Activated CD4-positive, alpha-beta T cell treated with anti-CD3 and anti-CD28 coated beads, Interleukin-2, amount 50 U/mL, for 4 hours (primary cell): ENCODE data around the gene GPC6.

Source experiments
- DNase-seq, 2 experiments: peaks; one replicate each; pipeline ENCODE4 v3.0.0-alpha.2; 2020

The GPC6 gene

GRCh38 chr13:94232956-94233355 is 1006.3 kb downstream of the GPC6 start:
- no peak for DNase-seq

DNA sequence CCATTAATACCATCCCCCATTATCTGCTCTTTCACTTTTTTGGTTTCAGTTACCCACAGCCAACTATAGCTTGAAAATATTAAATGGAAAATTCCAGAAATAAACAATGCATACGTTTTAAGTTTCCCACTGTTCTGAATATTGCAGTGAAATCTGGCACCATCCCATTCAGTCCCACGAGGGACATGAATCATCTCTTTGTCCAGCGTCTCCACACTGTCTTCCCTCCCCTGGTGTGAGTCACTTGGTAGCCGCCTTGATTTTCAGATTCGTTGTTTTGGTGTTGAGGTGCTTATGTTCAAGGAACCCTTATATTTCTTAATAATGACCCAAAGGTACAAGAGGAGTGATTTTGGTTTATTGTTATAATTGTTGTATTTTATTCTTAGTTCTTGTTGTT is 1006.8 kb downstream of the GPC6 start:
- DNase-seq = no peak

- no peak for DNase-seq
Measured at GRCh38 chr13:94233837-94234236, 1007.2 kb downstream of the GPC6 start.

DNA sequence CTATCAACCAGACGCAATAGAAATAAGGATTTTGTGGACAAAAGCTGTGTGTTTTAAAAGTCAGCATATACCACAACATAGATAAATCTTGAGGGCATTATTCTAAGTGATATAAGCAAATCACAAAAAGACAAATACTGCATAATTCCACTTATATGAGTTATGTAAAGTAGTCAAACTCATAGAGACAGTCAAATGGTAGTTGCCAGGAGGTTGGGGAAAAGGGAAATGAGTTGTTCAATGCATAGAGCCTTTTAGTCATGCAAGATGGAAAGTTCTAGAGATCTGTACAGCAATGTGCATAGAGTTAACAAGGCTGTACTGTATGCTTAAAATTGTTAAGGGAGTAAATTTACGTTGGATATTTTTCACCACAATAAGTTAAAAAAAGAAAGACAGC is 1008.1 kb downstream of the GPC6 start:
- DNase-seq = no peak

- no peak for DNase-seq
Measured at GRCh38 chr13:94236132-94236531, 1009.5 kb downstream of the GPC6 start.

- no peak for DNase-seq
Measured at GRCh38 chr13:94236872-94237271, 1010.3 kb downstream of the GPC6 start.

GRCh38 chr13:94239135-94239534 is 1012.5 kb downstream of the GPC6 start:
- peak in 1 of 2 experiments; percentile 0 for DNase-seq

DNA sequence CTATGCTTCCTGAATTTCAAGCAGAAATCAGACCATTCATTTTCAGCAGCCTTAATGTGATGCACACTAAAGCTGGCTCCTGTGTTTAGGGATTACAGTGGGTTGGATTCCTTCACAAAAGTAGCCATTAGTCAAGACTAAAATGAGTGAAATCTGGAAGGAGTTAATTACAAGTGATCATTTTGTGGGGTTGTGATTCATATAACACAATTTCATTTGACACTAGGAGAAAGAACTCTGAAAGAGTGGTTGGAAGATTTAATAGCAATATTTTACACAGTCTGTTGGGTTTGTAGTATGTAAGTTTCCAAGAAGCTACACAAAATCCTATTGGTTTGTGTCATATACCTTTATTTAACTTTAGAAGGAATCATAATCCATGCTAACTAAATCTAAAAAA is 1015.9 kb downstream of the GPC6 start:
- no peak for DNase-seq

- no peak for DNase-seq
Measured at GRCh38 chr13:94243551-94243950, 1016.9 kb downstream of the GPC6 start.

DNA sequence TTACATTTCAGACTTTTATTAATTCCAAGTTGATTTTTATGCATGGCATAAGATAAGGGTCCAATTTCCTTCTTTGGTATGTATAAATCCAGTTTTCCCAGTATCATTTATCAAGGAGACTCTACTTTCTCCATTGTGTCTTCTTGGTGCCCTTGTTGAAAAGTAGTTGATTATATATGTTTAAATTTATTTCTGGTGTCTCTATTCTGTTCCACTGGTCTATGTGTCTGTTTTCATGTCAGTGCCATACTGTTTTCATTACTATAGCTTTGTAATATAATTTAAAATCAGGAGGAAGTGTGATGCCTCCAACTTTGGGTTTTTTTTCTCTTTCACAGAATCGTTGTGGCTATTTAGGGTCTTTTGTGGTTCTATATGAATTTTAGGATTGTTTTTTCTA is 1019.9 kb downstream of the GPC6 start:
- no peak for DNase-seq

DNA sequence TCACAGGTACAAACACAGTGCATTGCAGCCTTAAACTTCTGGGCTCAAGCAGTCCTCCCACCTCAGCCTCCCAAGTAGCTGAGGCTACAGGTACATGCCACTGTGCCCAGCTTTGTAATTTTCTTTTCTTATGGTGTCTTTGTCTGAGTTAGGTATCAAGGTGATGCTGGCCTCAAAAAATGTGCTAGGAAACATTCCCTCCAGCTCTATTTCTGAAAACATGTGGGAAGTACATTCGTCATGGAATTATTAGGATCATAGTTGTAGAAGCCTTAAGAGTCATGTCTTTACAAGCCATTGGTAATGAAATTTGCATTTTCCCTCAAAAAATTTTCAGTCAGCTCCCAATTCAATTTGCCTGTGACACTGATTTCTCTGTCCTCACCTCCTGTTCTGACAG is 1021.3 kb downstream of the GPC6 start:
- DNase-seq = no peak

DNA sequence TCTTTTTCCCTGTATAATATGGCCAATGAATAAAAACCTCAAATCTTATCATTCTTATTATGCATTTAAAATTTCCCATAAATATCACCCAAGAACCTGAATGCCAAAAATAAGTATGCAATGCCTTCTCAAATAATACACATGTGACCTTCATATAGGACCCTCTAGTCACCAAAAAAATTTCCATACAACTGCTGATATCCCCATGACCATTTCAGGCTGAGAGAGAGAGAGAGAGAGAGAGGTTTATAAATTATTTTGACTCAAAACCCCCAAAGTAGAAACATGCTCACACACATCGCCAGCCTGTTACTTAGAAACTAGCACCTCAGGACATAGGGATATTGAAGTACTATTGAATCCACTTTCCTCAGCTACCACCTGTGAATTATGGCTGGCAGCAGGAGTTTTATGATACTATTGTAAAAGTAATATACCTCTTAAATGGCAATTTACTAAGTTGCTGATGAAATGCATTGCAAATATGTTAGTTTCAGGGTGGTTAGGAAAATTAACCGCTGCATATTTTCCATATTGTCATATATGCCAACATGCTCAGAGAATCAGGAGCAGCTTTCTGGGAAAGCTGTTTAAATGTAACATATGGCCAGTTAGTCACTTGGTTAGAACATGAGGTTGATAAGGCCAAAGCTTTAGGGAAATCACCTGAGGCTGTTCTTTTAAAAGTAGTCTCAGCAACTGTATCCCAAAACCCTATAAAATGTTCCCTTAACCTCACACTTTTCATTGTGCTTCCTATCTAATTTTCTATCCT is 1022.0 kb downstream of the GPC6 start:
- DNase-seq = no peak

DNA sequence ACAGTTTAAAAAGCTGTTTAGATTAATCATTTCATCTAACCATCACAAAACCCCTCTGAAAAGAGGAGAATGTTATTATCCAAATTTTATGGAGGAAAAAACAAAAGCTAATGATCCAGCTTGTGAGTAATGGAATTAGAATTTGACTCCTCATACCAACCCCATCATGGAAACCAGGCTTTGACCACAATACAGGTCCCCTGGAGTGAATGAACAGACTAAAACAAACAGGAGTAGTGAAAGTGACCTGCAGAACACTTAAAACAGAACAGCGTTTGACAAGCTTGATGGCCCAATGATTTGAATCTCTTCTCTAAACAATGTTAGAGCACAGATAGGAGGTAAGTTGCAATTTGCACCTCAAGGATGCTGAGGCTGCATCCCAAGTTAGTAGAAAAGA is 1022.9 kb downstream of the GPC6 start:
- DNase-seq = no peak

- DNase-seq = no peak
Measured at GRCh38 chr13:94251831-94252608, 1025.4 kb downstream of the GPC6 start.

DNA sequence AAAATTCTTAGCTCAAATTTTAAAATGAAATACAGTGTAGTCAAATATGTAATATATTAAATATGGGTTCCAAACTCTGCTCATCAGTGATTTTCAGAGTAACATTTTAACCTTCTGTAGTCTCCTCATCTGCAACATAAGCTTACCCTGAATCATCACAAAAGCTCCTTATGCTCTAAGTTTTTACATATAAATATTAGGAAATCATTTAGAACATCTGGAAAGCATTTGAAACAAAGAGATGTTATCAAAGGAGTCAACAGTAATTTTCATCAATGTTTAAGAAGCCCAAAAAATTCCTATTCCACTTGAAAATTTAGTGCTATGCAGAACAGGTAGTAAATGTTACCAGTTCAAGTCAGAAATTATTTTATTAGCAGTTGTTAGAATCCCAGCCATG is 1028.1 kb downstream of the GPC6 start:
- DNase-seq = no peak

DNA sequence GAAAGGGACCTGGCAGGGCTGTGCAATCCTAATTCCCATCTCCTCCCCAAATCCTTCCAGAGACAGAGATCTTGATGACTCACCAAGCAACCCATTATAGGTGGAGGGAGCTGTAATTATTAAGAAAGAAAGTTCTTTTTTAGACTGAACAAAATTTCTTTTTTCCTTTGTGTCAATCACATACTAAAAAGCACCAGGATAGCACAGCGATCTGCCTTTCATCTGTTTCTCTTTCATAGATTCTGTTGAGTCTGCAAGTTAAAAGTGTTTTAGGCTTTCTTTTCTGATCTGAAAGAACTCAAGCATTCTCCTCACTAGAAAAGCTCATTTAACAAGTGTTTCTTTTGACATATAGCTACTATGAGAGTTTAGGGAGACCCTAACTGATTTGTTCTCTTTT is 1030.1 kb downstream of the GPC6 start:
- DNase-seq = no peak

GRCh38 chr13:94259984-94260383 is 1033.4 kb downstream of the GPC6 start:
- DNase-seq = no peak

DNA sequence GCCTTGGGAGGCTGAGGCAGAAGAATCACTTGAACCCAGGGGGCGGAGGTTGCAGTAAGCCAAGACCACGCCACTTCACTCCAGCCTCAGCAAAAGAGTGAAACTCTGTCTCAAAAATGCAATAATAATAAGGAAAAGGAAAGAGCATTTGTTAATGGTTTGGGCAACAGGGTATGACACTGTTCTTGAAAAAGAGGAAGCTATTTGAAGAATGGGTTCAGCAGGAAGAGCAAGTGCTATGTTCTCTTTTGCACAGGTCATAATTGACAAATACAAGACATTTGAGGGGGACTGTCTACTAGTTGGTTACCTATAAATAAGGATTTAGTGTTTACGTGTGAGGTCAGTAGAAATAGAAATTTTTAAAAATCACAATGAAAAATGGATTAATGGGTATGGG is 1034.6 kb downstream of the GPC6 start:
- DNase-seq = no peak

DNA sequence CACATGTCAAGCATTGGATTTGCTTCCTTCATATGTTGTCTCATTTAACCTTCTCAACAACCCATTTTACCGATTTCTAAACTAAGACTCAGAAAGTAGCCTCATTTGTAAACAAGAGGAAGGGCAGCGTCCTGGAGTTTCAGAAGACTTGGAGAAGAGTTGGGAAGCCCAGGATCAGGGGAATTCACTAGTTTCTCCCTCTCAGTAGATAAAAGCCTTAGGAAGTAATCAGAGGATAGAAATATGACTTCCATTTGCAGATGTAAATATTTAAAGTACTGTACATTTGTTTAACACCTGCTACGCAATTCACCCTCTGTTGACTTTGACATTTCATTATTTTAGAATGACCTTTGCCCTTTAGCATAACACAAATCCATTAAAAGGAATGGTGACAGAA is 1036.4 kb downstream of the GPC6 start:
- no peak for DNase-seq

GRCh38 chr13:94267581-94268366 is 1041.2 kb downstream of the GPC6 start:
- DNase-seq = no peak

GRCh38 chr13:94268661-94269060 is 1042.1 kb downstream of the GPC6 start:
- DNase-seq = no peak

- DNase-seq = no peak
Measured at GRCh38 chr13:94269557-94269956, 1043.0 kb downstream of the GPC6 start.

GRCh38 chr13:94270556-94270955 is 1043.9 kb downstream of the GPC6 start:
- no peak for DNase-seq

DNA sequence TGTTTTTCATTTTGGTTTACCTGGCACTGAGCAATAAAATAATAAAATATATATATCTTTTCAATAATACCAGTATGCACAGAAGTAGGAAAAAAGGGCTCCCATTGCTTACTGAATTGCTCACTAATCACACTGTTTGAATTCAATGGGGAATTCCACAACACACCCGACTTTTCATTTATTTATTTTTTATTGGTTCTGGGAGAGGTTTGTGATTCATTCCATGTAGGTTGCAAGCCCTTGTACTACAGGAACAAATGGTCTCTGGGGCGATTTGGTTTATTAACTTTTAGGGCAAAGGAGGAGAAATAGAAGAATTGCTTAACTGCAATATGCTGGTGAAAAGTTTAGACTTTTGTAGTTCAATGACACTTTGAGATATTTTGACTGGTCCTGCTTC is 1045.4 kb downstream of the GPC6 start:
- DNase-seq = no peak
